CD14-positive monocyte (primary cell): ENCODE results near the gene CNPY3. TPM values are rescaled to one million over a fixed set of nuclear protein-coding genes. Genes with fewer than 3 reads are reported as not detected.

ENCODE experiments used
- DNase-seq, 3 donors: peaks; one replicate each; pipeline ENCODE4 v3.0.0-alpha.2; 2011 to 2022
- H2AFZ ChIP-seq: 2 replicates; pipeline ENCODE4 v1.6.0; 2012; ENCODE audit warnings: mild to moderate bottlenecking, low read depth, low read length, inconsistent platforms; ENCODE audit not compliant: insufficient read depth, poor library complexity, severe bottlenecking
- H3K27ac ChIP-seq, 2 donors: 1 replicate in 1 of 2; 2 replicates in 1 of 2; pipeline ENCODE4 v1.5.1; 2012 to 2013; ENCODE audit warnings: low read length in 2 of 2, control low read depth in 1 of 2, inconsistent platforms in 1 of 2, low read depth in 1 of 2, mild to moderate bottlenecking in 1 of 2
- H3K27me3 ChIP-seq, 2 donors: one replicate each; pipeline versions ENCODE4 v1.6.0 to v1.6.1; 2011 to 2013; ENCODE audit warnings: low read length in 2 of 2; ENCODE audit not compliant: control insufficient read depth in 2 of 2, insufficient read depth in 2 of 2
- H3K36me3 ChIP-seq, 2 donors: replicated peaks in 1 of 2; 1 replicate in 1 of 2; 2 replicates in 1 of 2; pipeline versions ENCODE4 v1.5.1 to v1.6.1; 2012 to 2013; ENCODE audit warnings: low read length in 2 of 2, control low read depth in 1 of 2, inconsistent platforms in 1 of 2, mild to moderate bottlenecking in 1 of 2; ENCODE audit not compliant: insufficient read depth in 2 of 2, control insufficient read depth in 1 of 2
- H3K4me1 ChIP-seq, 2 donors: 1 replicate in 1 of 2; 2 replicates in 1 of 2; pipeline versions ENCODE4 v1.5.1 to v1.6.1; 2012 to 2013; ENCODE audit warnings: low read length in 2 of 2, control low read depth in 1 of 2, inconsistent platforms in 1 of 2, mild to moderate bottlenecking in 1 of 2, moderate library complexity in 1 of 2; ENCODE audit not compliant: insufficient read depth in 2 of 2, control insufficient read depth in 1 of 2
- H3K4me2 ChIP-seq: replicated peaks from 2 replicates; pipeline ENCODE3; 2012; ENCODE audit warnings: low read length, moderate library complexity, mild to moderate bottlenecking; ENCODE audit not compliant: poor library complexity, severe bottlenecking; ENCODE audit errors: extremely low read depth
- H3K4me3 ChIP-seq, 3 experiments: fragments of 200-600 bp in 1 of 3; sonication (generic) in 1 of 3; replicated peaks in 1 of 3; 1 replicate in 2 of 3; 2 replicates in 1 of 3; pipeline ENCODE4 v1.5.1; 2011 to 2013; ENCODE audit warnings: low read length in 3 of 3, mild to moderate bottlenecking in 3 of 3, control low read depth in 2 of 3, low read depth in 2 of 3, inconsistent platforms in 1 of 3, moderate library complexity in 1 of 3
- H3K79me2 ChIP-seq: 2 replicates; pipeline ENCODE4 v1.6.0; 2012; ENCODE audit warnings: mild to moderate bottlenecking, control low read depth, inconsistent platforms, low read length, moderate library complexity; ENCODE audit not compliant: insufficient read depth
- H3K9ac ChIP-seq: 2 replicates; pipeline ENCODE4 v1.6.0; 2017; ENCODE audit warnings: low read length, mild to moderate bottlenecking; ENCODE audit not compliant: insufficient read depth, poor library complexity, severe bottlenecking
- H3K9me3 ChIP-seq, 2 donors: replicated peaks in 1 of 2; 1 replicate in 1 of 2; 2 replicates in 1 of 2; pipeline versions ENCODE4 v1.5.1 to v1.6.1; 2012 to 2013; ENCODE audit warnings: low read length in 2 of 2, control low read depth in 1 of 2; ENCODE audit not compliant: control insufficient read depth in 1 of 2, insufficient read depth in 1 of 2
- H4K20me1 ChIP-seq: 2 replicates; pipeline ENCODE4 v1.6.0; 2012; ENCODE audit warnings: mild to moderate bottlenecking, low read length, control low read depth, moderate library complexity; ENCODE audit not compliant: insufficient read depth
- H3K27ac Mint-ChIP-seq, 7 donors: one replicate each; pipeline ENCODE4 v1.8.0; 2020; ENCODE audit warnings: mild to moderate bottlenecking in 7 of 7, mixed read lengths in 7 of 7, moderate library complexity in 6 of 7, inconsistent platforms in 2 of 7
- H3K27me3 Mint-ChIP-seq, 3 donors: one replicate each; pipeline ENCODE4 v1.8.0; 2021 to 2022; ENCODE audit warnings: low read depth in 3 of 3, mild to moderate bottlenecking in 3 of 3, mixed read lengths in 3 of 3, moderate library complexity in 3 of 3, inconsistent platforms in 1 of 3
- H3K36me3 Mint-ChIP-seq, 2 donors: one replicate each; pipeline ENCODE4 v1.8.0; 2020; ENCODE audit warnings: mixed read lengths in 2 of 2, inconsistent platforms in 1 of 2, mild to moderate bottlenecking in 1 of 2
- H3K4me1 Mint-ChIP-seq: one replicate; pipeline ENCODE4 v1.8.0; 2020; ENCODE audit warnings: mild to moderate bottlenecking, mixed read lengths
- H3K4me3 Mint-ChIP-seq, 2 donors: one replicate each; pipeline ENCODE4 v1.8.0; 2020; ENCODE audit warnings: mild to moderate bottlenecking in 2 of 2, mixed read lengths in 2 of 2, moderate library complexity in 1 of 2
- H3K9me3 Mint-ChIP-seq, 7 donors: one replicate each; pipeline ENCODE4 v1.8.0; 2020 to 2022; ENCODE audit warnings: mixed read lengths in 7 of 7, mild to moderate bottlenecking in 6 of 7, moderate library complexity in 6 of 7, inconsistent platforms in 2 of 7
- CTCF ChIP-seq: fragments of 200-600 bp; IDR thresholded peaks from one replicate; pipeline ENCODE4 v1.8.0; 2022; ENCODE audit warnings: antibody characterized with exemption, mild to moderate bottlenecking
- WGBS: methylation state at CpG from one replicate; pipeline ENCODE4 v1.1.5; 2013; ENCODE audit warnings: missing lambda C conversion rate; ENCODE audit not compliant: insufficient coverage; 5-methylcytosine and 5-hydroxymethylcytosine counted together
- intact Hi-C, 2 donors: fragments of 100-400 bp; cut with micrococcal nuclease; formaldehyde crosslinking; loops; one replicate each; pipeline versions ENCODE4 v1.15.0 to v1.15.1; 2023
- polyA plus RNA-seq, 3 donors: library from polyadenylated mRNA; depleted of rRNA in 1 of 3; unstranded in 2 of 3; stranded (reverse) in 1 of 3; fragments of 300-500 nt in 2 of 3; fragments of >200 nt in 1 of 3; fragmentation: Illumina TruSeq in 2 of 3; gene quantifications; 1 replicate in 2 of 3; 2 replicates in 1 of 3; pipeline ENCODE4 v1.2.3, GENCODE V29; 2012 to 2021

The CNPY3 gene
- polyA plus RNA-seq, 3 donors: 237 to 295 (median 262) TPM

GRCh38 chr6:42935322-42935721 lies 6.0 kb downstream of the CNPY3 start:
- Histone ChIP-seq H4K20me1 (peaks cover 98% of the 10 kb centered on the region), H3K4me2 (no peak overlapping the region), H3K79me2 (peaks cover 92% of the 10 kb centered on the region), H3K27ac (peak overlapping the region in 1 of 2 donors; percentile 53), H3K9me3 (no peaks in the 10 kb centered on the region), H3K27me3 (no peaks in the 10 kb centered on the region), H3K4me3 (no peak overlapping the region), H3K9ac (no peak overlapping the region), H3K4me1 (peaks cover 51 to 53% of the 10 kb centered on the region in 2 donors), H3K36me3 (peaks cover 68 to 72% of the 10 kb centered on the region in 2 donors), H2AFZ (no peak overlapping the region)
- H3K4me3 Mint-ChIP-seq: no peak overlapping the region
- H3K27me3 Mint-ChIP-seq: peaks cover 0 to 1% (median 0%) of the 10 kb centered on the region in 3 donors
- peak in 1 of 3 donors; percentile 20 for DNase-seq
- intact Hi-C loops: loop anchor here (5.0 kb wide), 2 partner anchors 33 to 42 kb away; partner anchors contain the start of gene PEX6 (in 1 of the 2)
- H3K27ac Mint-ChIP-seq: peak overlapping the region in 5 of 7 donors; percentile 56 to 79 (median 70)
- peaks cover 73 to 86% of the 10 kb centered on the region in 2 donors for H3K36me3 Mint-ChIP-seq
- peaks cover 52% of the 10 kb centered on the region for H3K4me1 Mint-ChIP-seq
- H3K9me3 Mint-ChIP-seq: no peaks in the 10 kb centered on the region
- 19% methylated on average over 5 of the region's 7 CpGs for WGBS
- TF ChIP-seq CTCF: no peak

GRCh38 chr6:42936398-42936797 lies 7.1 kb downstream of the CNPY3 start:
- Mint-ChIP-seq H3K27ac (peak overlapping the region in 2 of 7 donors; percentile 56 to 79), H3K4me3 (no peak overlapping the region), H3K36me3 (peaks cover 82 to 91% of the 10 kb centered on the region in 2 donors), H3K4me1 (peaks cover 41% of the 10 kb centered on the region), H3K27me3 (peaks cover 0 to 1% (median 0%) of the 10 kb centered on the region in 3 donors), H3K9me3 (no peaks in the 10 kb centered on the region)
- Histone ChIP-seq H3K9ac (no peak overlapping the region), H3K9me3 (no peaks in the 10 kb centered on the region), H3K4me1 (peaks cover 40 to 42% of the 10 kb centered on the region in 2 donors), H4K20me1 (peaks cover 98% of the 10 kb centered on the region), H3K27me3 (no peaks in the 10 kb centered on the region), H3K79me2 (peaks cover 81% of the 10 kb centered on the region), H3K4me2 (no peak overlapping the region), H3K27ac (peak overlapping the region in 1 of 2 donors; percentile 53), H2AFZ (no peak overlapping the region), H3K4me3 (no peak overlapping the region), H3K36me3 (peaks cover 76 to 82% of the 10 kb centered on the region in 2 donors)
- no peak for TF ChIP-seq CTCF
- intact Hi-C loops: loop anchor here (5.0 kb wide), 2 partner anchors 34 to 41 kb away; partner anchors contain the start of gene PEX6 (in 1 of the 2)
- 96% methylated on average over 4 of the region's 11 CpGs for WGBS
- DNase-seq: no peak
